GM19395 (cell line): ENCODE results near the gene CHAF1A.

Experiments
- ATAC-seq: cut with Tn5 transposase; IDR thresholded peaks from one replicate; pipeline ENCODE4 v1.9.1; 2021; ENCODE audit warnings: mild to moderate bottlenecking, moderate library complexity; ENCODE audit not compliant: unreplicated experiment

The CHAF1A gene

DNA sequence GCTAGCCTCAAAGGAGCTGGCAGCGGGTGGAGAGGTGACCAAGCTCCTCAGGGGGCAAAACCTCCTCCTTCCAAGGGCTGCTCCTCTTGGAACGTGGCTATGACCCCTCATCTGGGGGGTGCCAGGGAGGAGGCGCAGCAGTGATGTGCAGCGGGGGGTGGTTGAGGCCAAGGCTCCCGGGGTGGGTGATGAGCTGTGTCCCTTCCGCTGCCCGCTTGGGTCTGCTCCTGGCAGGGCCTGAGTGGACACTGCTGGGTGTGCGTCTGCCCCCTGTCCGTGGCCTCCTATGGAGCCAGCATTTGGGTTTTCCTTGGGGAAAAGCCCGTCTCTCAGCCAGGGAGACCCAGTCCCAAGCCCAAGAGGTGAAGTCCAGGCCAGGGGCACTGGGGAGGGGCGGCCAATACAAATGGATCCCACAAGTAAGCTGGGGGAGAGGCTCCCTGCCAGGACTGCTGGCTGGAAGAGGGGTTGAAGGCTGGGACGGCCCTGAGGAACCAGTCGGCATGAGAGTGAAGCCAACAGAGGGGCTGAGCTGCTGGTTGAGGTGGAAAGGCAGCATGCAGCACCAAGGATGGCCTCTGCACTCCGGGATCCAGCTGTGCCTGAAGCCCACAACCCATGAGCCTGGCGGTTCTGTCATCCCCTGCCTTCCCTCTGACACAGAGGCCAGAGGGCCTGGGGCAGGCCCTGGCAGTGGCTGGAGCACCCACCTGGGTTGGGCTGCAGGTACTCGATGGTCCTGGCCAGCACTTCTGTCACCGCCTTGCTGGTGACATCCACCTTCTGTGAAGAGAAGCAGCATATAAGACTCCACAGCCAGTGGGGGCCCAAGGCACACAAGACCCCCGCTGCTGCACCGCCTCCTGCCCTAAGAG, 36.4 kb upstream of the CHAF1A start:
- ATAC-seq = no peak

DNA sequence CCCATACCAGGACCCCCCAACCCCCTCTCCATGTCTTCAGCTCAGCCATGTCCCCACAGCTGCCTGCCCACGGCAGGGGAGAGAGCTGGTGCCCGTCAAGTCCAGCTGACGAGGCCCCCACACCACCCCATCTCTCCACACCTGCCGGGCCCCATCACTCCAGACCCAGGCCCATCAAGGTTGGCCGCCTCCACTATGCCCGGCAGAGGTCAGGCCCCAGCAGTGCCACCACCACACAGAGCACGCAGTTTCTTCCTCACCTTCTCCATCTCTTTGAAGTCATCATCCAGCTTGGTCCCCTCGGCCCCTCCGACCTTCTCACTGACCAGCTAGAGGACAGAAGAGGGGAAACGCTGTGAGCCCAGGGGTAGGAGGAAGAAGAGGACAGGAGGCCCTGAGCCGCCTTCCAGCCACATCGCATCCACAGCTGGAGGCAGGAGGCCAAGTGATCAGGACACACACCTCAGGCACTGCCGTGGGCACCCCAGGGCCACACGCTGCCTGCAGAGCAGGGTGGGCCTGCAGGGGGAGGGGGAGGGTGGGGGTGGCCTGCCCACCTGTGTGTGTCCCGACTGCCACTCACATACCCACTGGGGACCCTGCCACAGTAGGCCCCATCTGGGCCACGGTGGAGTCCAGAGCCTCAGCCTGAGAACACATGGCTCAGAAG, 35.6 kb upstream of the CHAF1A start:
- no peak for ATAC-seq

DNA sequence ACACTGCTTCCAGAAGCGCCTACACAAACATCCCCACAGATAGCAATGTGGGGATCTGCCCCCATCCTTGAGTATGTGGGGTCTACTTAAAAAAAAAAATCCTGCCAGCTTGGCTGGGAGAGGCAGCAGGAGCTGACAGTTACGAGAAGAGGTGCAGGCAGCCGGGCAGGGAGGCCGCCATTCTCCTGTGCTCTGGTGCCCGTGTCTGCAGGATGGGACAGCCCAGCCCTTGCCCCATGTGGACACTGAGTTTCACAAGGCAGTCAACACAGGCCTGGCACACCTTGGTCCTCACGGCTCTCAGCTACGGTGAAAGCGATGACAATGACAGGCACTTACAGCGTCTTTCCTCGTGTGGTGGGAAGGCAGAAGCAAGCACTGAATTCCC, 35.1 kb upstream of the CHAF1A start:
- no peak for ATAC-seq

DNA sequence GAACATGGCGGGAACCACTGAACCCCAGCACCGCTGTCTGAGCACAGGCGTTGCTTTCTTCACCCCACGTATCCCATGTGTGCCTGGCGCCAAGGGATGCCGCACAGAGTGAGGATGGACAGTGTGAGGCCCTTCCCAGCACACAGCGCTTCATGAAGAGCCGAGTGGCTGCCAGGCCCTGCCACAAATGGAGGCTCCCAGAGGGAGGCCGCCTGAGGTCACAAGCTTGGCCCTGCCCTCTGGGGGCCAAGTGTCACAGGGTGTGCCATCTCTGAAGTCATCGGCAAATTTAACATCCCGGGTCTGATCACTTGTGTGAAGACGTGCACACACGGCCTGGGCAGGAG, 34.7 kb upstream of the CHAF1A start:
- ATAC-seq = no peak

DNA sequence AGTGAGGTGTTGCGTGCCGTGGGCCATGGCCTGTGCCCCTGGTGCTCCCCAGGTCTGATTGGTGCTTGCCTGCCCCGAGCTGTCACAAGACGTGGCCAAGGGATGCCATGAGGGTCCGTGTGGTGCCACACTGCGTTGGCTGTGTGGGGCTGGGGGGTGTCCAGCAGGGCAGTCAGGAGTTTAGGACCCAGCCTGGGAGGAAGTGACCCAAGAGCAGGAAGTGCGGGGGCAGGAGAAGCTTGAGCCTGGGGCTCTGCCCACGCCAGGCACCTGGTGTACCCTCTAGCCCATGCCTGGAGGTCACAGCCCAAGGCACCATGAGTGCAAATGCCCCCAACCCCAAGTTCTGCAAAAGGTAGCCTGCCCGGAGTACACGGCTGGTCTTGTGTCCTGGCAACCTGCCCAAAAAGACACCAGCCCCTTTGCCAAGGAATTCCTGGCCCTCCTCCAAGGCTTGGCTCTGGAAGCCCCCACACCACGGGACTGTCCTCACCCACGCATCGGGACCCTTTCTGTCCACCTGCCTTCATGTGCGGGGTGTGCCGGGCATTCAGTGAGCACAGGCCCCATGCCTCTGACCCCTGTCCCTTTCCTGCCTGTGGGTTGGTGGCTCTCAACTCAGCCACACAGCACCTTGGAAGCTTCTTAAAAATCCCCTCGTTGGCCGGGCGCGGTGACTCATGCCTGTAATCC, 34.2 kb upstream of the CHAF1A start:
- no peak for ATAC-seq

DNA sequence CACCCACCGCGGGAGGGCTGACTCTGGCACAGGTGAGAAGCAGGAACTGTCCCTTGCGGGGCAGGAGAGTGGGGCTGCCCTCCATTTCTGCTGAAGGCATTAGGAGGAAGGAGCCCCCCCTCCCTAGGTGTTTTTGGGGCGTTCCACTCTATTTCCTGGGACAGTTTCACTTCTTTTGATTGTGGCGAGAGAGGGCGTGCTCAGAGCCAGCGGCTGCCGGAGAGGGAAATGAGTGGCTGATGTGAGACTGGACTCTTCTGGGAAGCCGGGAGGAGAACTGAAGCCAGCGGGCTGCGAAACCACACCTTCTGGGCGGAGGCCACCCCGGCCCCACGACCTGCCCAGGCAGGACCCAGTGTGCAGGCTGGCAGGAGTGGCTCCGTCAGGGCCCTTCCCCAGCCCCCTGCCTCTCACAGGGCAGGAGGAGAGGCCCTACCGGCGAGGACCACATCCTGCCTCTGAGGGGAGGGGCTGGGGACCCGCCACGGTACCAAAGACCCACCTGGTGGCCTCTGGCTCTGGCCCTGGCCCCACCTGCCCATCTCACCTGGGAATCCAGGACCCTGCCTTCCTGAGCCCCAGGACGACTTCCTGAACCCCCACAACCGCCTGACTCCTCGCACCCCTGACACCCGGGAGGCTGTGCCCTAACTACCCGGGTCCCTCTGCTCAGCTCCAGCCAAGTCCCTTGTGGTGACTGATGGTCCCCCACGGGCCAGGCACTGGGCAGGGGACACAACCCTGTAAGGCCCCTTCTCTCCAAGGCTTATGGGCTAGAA, 33.1 kb upstream of the CHAF1A start:
- ATAC-seq = peak; percentile 64

DNA sequence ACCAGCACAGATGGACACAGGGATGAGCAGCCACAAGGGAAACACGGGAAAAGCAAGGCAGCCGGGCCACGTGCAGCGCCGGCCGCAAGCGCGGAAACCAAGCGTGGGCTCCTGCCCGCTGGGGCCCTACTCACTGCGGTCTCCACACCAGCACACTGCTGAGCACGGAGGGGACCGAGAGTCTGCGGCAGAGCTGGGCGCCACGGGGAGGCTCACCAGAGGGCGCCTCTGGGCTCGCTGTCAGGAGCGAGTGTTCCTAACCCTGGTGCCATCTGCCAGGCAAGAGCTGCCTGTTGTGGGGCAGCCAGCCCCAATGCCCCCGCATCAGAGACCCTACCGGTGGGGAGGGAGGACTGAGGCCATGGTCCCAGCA, 32.6 kb upstream of the CHAF1A start:
- ATAC-seq = peak; percentile 40

DNA sequence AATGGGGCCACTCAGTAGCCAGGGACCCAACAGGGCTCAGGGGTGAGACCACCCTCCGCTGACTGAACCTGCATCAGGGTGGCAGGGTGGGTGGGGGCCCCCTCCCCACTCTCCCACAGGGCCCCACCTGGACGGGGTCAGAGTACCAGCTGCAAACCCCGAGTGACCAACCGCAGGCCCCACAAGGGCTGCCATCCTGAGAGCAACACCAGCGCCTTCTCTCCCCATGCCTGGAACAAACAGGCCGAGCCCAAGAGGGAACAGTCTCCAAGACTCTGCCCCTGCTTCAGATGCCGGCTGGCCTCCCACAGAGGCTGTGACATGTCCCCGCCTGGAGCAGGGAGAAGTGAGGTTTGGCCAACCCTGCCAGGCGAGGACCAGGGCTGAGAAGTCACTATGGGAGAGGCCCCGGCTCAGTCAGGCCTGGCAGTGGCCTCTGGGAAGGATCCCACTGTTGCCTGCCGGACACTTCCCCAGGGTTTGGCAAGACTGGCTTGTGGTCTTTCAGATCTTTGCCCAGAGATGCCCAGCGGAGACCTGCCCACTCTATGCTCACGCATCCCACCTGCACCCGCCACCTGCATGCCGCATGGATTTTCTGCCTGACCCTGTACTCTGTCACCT, 31.9 kb upstream of the CHAF1A start:
- ATAC-seq = no peak

DNA sequence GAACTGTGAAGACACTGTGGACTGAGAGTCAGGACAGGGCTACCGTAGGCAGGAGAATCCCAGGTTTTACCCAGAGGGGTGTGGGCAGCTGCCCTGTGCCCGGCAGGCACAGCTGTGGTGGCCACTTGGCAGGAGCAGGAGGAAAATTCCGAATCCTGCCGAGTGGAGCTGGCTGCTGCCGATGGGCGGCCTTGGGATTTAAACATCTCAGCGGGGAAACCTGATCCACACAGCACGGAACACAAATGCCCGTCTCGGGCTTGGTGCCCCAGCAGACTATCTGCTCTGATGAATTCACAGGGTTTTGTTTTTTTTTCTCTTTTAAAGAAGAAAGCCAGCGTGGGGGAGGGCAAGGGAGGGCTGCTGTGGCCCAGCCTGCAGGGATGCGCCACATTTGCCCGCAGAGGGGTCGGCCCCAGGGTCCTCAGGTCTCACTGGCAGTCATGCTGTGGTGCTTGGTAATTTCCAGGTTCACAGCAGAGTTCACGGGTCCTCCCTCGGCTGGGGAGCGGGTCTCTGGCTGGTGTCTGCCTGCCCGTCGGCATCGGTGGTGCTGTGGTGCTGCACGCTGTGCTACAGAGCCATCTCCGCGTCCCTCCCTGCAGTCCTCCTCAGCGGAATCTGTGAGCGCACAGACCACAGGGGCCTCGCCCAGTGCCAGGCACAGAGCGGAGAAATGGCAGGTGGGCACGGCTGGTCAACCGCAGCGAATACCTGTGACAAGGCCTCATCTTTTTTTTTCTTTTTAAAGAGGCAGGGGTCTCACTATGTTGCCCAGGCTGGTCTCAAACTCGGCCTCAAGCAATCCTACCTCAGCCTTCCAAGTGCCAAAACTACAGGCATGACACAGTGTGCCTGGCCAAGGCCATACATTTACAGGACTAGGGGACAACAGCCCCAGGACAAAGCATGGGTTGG, 30.9 kb upstream of the CHAF1A start:
- no peak for ATAC-seq

DNA sequence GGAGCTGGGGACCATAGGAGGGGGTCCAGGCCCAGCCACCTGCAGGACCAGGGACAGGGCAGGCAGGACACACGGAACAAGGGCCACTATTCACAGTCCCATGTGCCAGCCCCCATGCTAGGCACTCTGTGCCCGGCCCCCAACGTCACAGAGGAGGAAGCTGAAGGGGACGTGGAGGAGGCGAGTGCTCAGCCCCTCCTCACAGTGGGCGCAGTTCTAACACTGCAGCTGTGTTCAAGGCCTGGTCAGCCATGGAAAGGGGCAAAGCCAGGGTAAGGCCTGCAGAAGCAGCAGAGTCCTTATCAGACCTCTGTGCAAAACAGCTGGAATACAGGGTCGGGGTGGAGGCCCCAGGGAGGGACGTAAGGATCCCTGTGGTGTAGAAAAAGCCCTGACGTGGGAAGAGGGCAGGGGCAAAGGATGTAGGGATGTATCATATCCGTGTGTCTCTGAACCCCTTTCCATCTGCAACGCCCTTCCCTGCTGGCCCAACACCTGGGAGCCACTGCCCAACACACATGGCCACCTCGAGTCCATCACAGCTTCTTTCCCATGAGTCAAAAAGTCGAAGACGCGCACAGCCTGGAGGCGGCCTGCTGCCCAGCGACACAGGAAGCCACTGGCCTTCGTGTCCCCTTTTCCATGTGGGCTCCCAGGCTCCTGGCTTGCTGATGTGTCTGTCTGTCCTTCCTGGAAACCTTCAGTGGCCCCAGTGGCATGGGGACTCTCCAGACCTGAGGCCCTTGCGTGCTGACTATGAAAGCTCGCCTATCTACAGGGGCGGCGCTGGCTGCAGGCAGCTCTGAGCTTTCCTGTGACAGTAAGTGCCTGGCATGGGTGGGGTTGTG, 30.1 kb upstream of the CHAF1A start:
- no peak for ATAC-seq

DNA sequence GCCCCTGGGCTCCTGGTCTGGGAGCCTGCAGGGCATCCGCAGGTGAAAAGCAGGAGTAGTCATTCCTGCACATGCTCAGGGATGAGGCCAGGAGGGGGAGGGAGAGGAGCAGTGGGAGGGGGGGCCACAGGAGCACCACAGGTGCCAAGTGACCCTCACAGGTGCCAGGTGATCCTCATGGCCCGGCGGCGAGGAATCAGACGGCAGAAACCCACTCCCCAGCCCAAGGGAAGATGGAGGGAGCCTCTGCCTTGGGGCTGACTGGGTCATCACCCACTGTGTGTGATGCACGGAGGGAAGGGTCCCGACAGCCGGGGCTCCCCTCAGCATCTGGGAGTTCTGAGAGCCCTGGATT, 29.4 kb upstream of the CHAF1A start:
- ATAC-seq = no peak

DNA sequence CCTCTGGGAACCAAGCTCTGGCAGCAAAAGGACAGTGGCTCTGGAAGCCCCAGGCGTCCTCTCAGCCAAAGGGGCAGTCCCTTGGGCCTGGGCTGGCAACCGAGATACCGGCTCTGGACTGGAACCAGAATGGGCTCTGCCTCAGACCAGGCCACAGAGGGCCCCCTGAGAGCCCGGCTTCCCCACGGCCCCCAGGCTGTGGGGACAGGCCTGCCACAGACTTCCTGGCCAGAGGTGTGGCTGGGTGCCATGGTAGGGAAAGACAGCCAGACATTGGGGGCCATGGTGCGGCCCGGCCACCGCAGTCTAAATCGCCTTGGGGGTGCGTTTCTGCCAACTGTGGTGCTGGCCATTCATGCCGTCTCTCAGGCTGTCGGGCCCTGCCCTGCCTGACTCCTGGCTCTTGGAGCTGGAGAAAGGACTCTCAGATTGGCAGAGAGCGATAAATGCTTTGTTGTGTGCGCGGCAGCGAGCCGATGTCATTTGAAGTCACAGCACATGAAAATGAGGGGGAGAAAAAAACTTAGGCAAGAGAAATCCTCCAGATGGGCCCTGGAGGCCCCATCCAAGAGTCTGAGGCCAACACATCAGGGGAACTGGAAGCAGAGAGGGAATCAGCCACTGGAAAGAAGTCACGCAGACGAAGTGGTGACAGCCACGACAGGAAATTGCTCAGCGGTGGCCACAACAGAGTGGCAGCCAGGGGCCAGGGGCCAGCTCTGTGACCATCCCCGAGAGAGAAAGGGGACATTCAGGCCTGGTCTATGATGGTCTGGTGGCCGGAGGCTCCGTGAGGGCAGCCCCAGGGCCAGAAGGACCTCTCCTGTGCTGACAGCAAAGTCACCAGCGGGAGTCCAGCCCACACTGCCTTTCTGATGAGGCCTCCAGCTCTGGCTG, 28.6 kb upstream of the CHAF1A start:
- no peak for ATAC-seq

DNA sequence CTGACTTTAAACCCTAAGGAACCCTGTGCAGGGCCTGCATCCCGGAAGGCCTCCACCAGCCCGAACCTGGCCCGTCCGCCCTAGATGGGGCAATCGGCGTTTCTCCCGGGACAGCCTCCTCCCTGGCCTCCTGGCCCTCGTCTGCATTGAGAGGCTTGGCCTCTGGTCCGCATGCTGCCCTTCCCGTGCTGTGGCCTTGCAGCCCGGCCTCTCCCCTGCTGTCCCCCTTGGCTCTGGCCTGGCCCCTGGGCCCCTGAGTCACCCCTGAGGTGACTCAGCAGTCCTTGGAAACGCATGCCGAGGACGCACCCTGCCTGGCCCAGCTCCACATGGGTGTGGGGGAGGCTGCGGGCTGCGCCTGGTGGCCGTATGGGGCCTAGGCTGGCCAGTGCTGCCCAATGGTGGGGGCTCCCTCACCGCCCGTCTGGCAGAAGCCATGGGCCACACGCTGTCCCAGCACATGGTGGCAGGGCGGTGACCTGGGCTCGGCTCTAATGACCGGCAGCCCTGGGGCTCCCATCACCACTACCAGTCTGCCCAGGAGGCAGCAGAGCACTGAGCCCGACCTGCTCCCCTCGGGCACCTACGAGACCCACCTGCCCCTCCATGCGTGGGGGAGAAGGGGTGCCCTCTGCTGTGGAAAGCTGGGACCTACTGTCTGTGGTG, 27.8 kb upstream of the CHAF1A start:
- ATAC-seq = no peak

DNA sequence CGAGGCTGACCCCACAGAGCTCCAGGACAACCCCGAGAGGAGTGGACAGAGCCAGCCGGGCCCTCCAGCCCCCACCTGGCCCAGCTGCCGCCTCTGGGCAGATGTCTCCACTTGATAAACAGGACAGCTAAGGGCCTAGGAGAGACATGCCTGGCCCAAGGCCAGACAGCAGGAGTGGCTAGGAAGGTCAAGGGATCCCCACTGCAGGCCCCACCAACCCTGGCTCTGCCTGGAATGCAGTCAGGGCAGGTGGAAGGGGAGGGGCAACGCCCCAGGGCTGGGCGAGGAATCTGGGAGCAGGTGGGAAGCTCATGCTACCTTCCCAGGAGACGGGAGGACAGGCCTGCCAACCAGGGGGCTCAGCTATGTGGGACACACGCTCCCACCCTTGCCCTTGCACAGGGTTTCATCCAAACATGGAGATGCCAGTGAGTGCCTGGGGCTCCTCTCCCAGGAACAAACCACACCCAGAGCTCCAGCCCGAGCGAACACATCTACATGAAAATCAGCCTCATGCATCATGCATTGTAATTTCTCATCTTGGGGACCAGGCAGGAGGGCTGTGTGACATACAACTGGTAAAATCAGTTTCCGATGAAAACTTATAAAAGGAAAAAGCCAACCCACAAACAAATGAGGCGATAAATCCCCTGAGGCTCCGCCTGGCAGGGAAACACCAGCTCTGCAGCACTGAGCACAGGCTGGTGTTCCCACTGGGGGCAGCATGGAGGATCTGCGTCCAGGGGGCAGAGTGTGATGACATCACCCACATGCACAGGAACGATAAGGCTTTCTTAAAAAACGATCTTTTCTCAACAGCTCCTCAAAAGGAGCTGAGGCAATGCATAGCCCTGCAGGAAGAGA, 27.0 kb upstream of the CHAF1A start:
- ATAC-seq = no peak

DNA sequence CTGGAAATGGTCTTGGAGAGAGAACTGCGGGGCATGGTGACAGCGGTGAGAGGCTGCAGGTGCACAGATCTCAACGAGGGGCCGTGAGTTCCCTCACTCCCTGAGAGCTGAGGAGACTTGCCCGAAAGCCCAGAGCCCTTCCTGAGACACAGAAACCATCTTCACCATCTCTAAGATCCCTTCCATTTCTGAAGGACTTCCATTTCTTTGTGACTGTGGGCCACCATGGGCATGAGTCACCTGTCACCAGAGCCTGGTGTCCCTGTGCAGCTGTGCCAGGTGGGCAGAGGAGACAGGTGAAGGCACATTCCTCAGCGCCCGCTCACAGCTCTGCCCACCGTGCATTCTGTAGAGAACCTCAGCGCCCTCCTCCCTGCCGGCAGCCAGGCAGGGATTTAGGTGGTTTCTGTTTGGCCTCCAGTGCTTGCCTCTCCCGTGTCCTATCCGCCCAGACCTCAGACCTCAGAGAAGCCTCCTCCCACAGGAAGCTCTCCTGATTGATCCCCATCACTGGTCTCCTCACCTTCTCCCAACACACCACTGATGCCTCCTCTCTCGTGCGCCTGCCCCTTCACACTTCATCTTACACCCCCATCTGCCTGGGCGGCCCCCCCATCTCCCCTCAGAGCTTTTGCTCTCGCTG, 26.3 kb upstream of the CHAF1A start:
- ATAC-seq = no peak

DNA sequence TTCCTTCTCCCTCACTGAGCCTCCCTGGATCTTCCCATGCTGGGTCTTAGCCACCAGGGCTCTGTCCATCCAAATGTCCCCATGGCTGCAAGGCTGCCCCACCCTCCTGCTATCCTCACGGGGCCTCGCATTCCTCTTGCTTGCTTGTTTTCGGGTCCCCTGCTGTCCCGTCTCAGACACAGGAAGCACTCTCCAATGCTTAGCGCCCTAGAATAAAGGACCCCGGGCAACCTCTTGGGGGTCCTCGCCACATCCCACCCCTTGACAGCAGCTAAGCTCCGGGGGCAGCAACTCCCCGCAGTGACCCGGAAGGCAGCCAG, 25.8 kb upstream of the CHAF1A start:
- ATAC-seq = no peak
